Loucy (cell line): ENCODE results near the gene SLC12A4.
"Not testable (repeated sequence)": the region's sequence is repeated elsewhere in the genome, so short reads cannot be mapped to it uniquely, and the experiment has no call there.

Experiments used
- H2AFZ ChIP-seq: fragments of 200-600 bp; sonication (generic); 2 replicates; pipeline ENCODE4 v1.6.0; 2016; ENCODE audit warnings: antibody characterized with exemption, mild to moderate bottlenecking, low read length, moderate library complexity
- H3F3A ChIP-seq: fragments of 200-600 bp; 2 replicates; pipeline ENCODE4 v1.6.0; 2016; ENCODE audit warnings: antibody characterized with exemption, low read depth, mild to moderate bottlenecking
- H3K27me3 ChIP-seq: fragments of 200-600 bp; sonication (generic); 2 replicates; pipeline ENCODE4 v1.6.1; 2014; ENCODE audit warnings: low read length, mild to moderate bottlenecking; ENCODE audit not compliant: insufficient read depth, poor library complexity, severe bottlenecking
- H3K36me3 ChIP-seq: fragments of 200-600 bp; sonication (generic); 2 replicates; pipeline ENCODE4 v1.6.1; 2016; ENCODE audit warnings: low read length; ENCODE audit not compliant: insufficient read depth
- H3K4me1 ChIP-seq: fragments of 200-600 bp; sonication (generic); 2 replicates; pipeline ENCODE4 v1.5.1; 2014; ENCODE audit warnings: low read length, mild to moderate bottlenecking; ENCODE audit not compliant: insufficient read depth, poor library complexity, severe bottlenecking
- H3K4me2 ChIP-seq: fragments of 200-600 bp; sonication (generic); 2 replicates; pipeline ENCODE4 v1.6.0; 2014; ENCODE audit warnings: antibody characterized with exemption, low read length, low read depth, mild to moderate bottlenecking; ENCODE audit not compliant: poor library complexity, severe bottlenecking
- H3K4me3 ChIP-seq: fragments of 200-600 bp; sonication (generic); 2 replicates; pipeline ENCODE4 v1.5.1; 2014; ENCODE audit warnings: low read length, mild to moderate bottlenecking, mixed read lengths; ENCODE audit not compliant: poor library complexity, severe bottlenecking
- H3K79me2 ChIP-seq: fragments of 200-600 bp; sonication (generic); 2 replicates; pipeline ENCODE4 v1.6.1; 2014; ENCODE audit warnings: low read length; ENCODE audit not compliant: insufficient read depth
- H3K9ac ChIP-seq: fragments of 200-600 bp; sonication (generic); 2 replicates; pipeline ENCODE4 v1.6.0; 2014; ENCODE audit warnings: mild to moderate bottlenecking, low read depth, low read length, moderate library complexity; ENCODE audit not compliant: poor library complexity, severe bottlenecking
- H3K9me2 ChIP-seq: fragments of 200-600 bp; sonication (generic); replicated peaks from 2 replicates; pipeline ENCODE4 v1.6.1; 2016; ENCODE audit warnings: low read depth, low read length, mixed read lengths
- H3K9me3 ChIP-seq: fragments of 200-600 bp; sonication (generic); 2 replicates; pipeline ENCODE4 v1.6.1; 2014; ENCODE audit warnings: mild to moderate bottlenecking, antibody characterized with exemption, low read length, low read depth; ENCODE audit not compliant: insufficient read depth
- H4K20me1 ChIP-seq: fragments of 200-600 bp; sonication (generic); 2 replicates; pipeline ENCODE4 v1.6.0; 2014; ENCODE audit warnings: antibody characterized with exemption, low read length, mild to moderate bottlenecking; ENCODE audit not compliant: insufficient read depth, poor library complexity, severe bottlenecking
- EZH2phosphoT487 ChIP-seq: fragments of 200-600 bp; IDR thresholded peaks from 2 replicates; pipeline ENCODE4 v1.6.1; 2018; ENCODE audit warnings: antibody characterized with exemption, mild to moderate bottlenecking, moderate library complexity, borderline replicate concordance
- TF ChIP-seq, protein P1 (sequence below): fragments of 200-600 bp; sonication (generic); conservative IDR thresholded peaks from 2 replicates; pipeline ENCODE4 v1.5.1; 2014; ENCODE audit warnings: mild to moderate bottlenecking, antibody characterized with exemption, low read length

Gene SLC12A4

GRCh38 chr16:68003031-68003430, 34.6 kb upstream of the SLC12A4 start:
- Histone ChIP-seq H3K9me2 (no peaks in the 10 kb centered on the region), H3K9me3 (no peaks in the 10 kb centered on the region), H3K4me1 (peaks cover 18% of the 10 kb centered on the region), H3K4me2 (no peak overlapping the region), H3K9ac (no peak overlapping the region), H3K27me3 (no peaks in the 10 kb centered on the region), H3K79me2 (no peaks in the 10 kb centered on the region), H3K4me3 (no peak overlapping the region), H3F3A (peaks cover 11% of the 10 kb centered on the region; the same call in 1 of the 2 replicates), H2AFZ (no peak overlapping the region), H3K36me3 (no peaks in the 10 kb centered on the region), H4K20me1 (no peaks in the 10 kb centered on the region)
- TF ChIP-seq, protein P1, sequence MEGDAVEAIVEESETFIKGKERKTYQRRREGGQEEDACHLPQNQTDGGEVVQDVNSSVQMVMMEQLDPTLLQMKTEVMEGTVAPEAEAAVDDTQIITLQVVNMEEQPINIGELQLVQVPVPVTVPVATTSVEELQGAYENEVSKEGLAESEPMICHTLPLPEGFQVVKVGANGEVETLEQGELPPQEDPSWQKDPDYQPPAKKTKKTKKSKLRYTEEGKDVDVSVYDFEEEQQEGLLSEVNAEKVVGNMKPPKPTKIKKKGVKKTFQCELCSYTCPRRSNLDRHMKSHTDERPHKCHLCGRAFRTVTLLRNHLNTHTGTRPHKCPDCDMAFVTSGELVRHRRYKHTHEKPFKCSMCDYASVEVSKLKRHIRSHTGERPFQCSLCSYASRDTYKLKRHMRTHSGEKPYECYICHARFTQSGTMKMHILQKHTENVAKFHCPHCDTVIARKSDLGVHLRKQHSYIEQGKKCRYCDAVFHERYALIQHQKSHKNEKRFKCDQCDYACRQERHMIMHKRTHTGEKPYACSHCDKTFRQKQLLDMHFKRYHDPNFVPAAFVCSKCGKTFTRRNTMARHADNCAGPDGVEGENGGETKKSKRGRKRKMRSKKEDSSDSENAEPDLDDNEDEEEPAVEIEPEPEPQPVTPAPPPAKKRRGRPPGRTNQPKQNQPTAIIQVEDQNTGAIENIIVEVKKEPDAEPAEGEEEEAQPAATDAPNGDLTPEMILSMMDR = no peak
- TF ChIP-seq EZH2phosphoT487 = no peak

GRCh38 chr16:68000450-68000849, 32.0 kb upstream of the SLC12A4 start:
- peak overlapping the region; percentile 72 for H3K4me2 ChIP-seq
- peak overlapping the region; percentile 69 for H3K9ac ChIP-seq
- H3K79me2 ChIP-seq = no peaks in the 10 kb centered on the region
- H4K20me1 ChIP-seq = no peaks in the 10 kb centered on the region
- no peak overlapping the region for H2AFZ ChIP-seq
- H3F3A ChIP-seq = peaks cover 11% of the 10 kb centered on the region; the same call in 1 of the 2 replicates
- no peaks in the 10 kb centered on the region for H3K9me3 ChIP-seq
- H3K36me3 ChIP-seq = no peaks in the 10 kb centered on the region
- H3K27me3 ChIP-seq = no peaks in the 10 kb centered on the region
- TF ChIP-seq EZH2phosphoT487 = no peak
- TF ChIP-seq, protein P1 = no peak
- H3K4me1 ChIP-seq = peaks cover 18% of the 10 kb centered on the region
- no peaks in the 10 kb centered on the region for H3K9me2 ChIP-seq
- peak overlapping the region; percentile 70 for H3K4me3 ChIP-seq

DNA sequence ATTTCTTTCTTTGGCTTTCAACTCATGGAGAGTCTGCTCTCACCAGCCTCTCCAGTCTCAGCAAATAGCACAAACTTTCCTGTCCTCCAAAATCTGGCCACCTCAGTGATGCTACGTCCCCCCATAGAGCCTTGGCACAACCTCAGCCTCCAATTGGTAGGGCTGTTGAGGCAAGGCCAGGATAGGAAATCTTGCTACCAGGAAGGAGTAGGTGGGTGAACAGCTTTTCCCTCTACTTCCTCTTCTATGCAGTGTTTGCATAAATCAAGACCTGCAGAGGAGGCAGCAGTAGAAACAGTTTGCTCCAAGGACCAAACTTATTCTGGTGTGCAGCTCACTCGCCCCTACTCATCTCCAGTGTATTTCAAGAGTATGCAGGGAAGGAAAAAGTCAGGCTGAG, 31.5 kb upstream of the SLC12A4 start:
- no peaks in the 10 kb centered on the region for H3K36me3 ChIP-seq
- TF ChIP-seq, protein P1 = no peak
- TF ChIP-seq EZH2phosphoT487 = no peak
- no peaks in the 10 kb centered on the region for H3K79me2 ChIP-seq
- H3K9me2 ChIP-seq = no peaks in the 10 kb centered on the region
- peaks cover 11% of the 10 kb centered on the region; the same call in 1 of the 2 replicates for H3F3A ChIP-seq
- H3K4me3 ChIP-seq = peak overlapping the region; percentile 70
- peak overlapping the region; percentile 69 for H3K9ac ChIP-seq
- no peaks in the 10 kb centered on the region for H4K20me1 ChIP-seq
- H2AFZ ChIP-seq = no peak overlapping the region
- peaks cover 18% of the 10 kb centered on the region for H3K4me1 ChIP-seq
- no peaks in the 10 kb centered on the region for H3K27me3 ChIP-seq
- no peaks in the 10 kb centered on the region for H3K9me3 ChIP-seq
- peak overlapping the region; percentile 72 for H3K4me2 ChIP-seq

DNA sequence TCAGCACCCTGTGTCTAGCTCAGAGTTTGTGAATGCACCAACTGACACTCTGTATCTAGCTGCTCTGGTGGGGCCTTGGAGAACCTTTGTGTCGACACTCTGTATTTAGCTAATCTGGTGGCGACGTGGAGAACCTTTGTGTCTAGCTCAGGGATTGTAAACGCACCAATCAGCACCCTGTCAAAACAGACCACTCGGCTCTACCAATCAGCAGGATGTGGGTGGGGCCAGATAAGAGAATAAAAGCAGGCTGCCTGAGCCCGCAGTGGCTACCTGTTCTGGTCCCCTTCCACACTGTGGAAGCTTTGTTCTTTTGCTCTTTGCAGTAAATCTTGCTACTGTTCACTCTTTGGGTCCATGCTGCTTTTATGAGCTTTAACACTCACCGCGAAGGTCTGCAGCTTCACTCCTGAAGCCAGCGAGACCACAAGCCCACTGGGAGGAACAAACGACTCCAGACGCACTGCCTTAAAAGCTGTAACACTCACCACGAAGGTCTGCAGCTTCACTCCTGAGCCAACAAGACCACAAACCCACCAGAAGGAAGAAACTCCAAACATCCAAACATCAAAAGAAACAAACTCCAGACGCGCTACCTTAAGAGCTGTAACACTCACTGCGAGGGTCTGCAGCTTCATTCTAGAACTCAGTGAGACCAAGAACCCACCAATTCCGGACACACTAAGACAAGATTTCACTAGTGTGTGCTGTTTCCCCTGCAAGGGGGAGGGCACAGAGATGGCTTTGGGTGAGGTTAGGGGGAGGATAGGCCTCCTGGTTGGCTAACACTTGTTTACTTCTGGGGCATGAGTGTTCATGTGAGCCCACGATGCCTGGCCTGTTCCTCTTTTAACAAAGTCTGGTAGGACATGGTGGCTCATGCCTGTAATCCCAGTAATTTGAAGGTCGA, 30.6 kb upstream of the SLC12A4 start, which contains the start of gene DPEP2:
Gene DPEP2, minus strand, starts transcription at position 706 of the 910 bp plus-strand sequence. CDS start 6,272 bp downstream, outside the sequence.
- H3K79me2 ChIP-seq, H3K9me2 ChIP-seq, H4K20me1 ChIP-seq, H3K9me3 ChIP-seq, H3K27me3 ChIP-seq, H3K36me3 ChIP-seq: not testable (repeated sequence)
- Histone ChIP-seq H3K9ac (peak within 1 kb of the TSS; percentile 69), H3K4me2 (peak within 1 kb of the TSS; percentile 72), H3K4me1 (peaks cover 18% of the 10 kb centered on the region), H2AFZ (peak within 1 kb of the TSS; percentile 16), H3F3A (peaks cover 11% of the 10 kb centered on the region; the same call in 1 of the 2 replicates), H3K4me3 (peak within 1 kb of the TSS; percentile 70)

DNA sequence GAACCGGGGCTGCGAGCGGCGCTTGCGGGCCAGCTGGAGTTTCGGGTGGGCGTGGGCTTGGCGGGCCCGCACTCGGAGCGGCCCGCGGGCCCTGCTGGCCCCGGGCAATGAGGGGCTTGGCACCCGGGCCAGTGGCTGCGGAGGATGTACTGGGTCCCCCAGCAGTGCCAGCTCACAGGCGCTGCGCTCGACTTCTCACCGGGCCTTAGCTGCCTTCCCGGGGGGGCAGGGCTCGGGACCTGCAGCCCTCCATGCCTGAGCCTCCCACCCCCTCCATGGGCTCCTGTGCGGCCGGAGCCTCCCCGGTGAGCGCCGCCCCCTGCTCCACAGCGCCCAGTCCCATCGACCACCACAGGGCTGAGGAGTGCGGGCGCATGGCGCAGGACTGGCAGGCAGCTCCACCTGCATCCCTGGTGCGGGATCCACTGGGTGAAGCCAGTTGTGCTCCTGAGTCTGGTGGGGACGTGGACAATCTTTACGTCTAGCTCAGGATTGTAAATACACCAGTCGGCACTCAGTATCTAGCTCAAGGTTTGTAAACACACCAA, 29.9 kb upstream of the SLC12A4 start:
- peak overlapping the region; percentile 42 for H3K9ac ChIP-seq
- not testable (repeated sequence) for H3K27me3 ChIP-seq, H2AFZ ChIP-seq, H3K9me2 ChIP-seq, H3K79me2 ChIP-seq, H3K36me3 ChIP-seq, H4K20me1 ChIP-seq, H3K9me3 ChIP-seq
- H3F3A ChIP-seq = peaks cover 11% of the 10 kb centered on the region; the same call in 1 of the 2 replicates
- H3K4me3 ChIP-seq = peak overlapping the region; percentile 70
- peak overlapping the region; percentile 72 for H3K4me2 ChIP-seq
- H3K4me1 ChIP-seq = peaks cover 25% of the 10 kb centered on the region
